NCI-H510A (cell line): ENCODE measurements around the gene NEDD4L.
"Not testable (repeated sequence)": the region's sequence is repeated elsewhere in the genome, so short reads cannot be mapped to it uniquely, and the experiment has no call there.

ENCODE experiments used
- DNase-seq: peaks from one replicate; lab custom pipeline; 2025; lab: John Stamatoyannopoulos, UW

Gene NEDD4L

DNA sequence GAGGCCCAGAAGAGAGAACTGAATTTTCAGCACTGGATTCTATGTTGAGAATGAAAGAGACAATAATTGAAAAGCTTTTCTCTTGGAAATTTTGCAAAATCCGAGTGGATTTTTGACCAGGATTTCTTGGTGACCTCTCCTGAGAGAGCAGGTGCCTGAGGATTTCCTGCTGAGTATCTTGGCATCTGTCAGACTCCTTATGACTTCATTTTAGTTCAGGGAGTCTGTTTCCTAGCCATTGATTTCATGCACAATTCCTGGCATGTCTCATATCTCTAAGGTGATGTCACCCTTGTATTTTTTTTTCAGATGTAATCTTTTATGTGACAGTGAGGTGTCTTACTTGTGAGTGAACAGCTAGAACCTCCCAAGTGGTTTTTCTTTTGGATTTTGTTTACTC lies 195.9 kb downstream of the NEDD4L start:
- DNase-seq, result no peak

GRCh38 chr18:58241026-58241679 lies 197.1 kb downstream of the NEDD4L start:
- DNase-seq, result no peak

- DNase-seq, result peak; percentile 60
Observed at GRCh38 chr18:58241877-58242276, 197.9 kb downstream of the NEDD4L start.

DNA sequence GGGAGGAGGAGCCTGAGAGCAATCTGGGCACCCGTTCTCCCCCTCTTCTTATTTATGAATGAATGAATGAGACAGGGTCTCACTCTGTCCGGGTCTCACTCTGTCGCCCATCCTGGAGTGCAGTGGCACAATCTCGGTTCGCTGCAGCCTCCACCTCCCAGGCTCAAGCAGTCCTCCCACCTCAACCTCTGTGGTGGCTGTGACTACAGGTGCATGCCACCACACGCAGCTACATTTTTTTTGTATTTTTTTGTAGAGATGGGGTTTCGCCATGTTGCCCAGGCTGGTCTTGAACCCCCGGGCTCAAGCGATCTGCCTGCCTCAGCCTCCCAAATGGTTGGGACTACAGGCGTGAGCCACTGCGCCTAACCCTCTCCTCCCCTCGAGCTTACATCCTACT lies 198.4 kb downstream of the NEDD4L start:
- no peak for DNase-seq

DNA sequence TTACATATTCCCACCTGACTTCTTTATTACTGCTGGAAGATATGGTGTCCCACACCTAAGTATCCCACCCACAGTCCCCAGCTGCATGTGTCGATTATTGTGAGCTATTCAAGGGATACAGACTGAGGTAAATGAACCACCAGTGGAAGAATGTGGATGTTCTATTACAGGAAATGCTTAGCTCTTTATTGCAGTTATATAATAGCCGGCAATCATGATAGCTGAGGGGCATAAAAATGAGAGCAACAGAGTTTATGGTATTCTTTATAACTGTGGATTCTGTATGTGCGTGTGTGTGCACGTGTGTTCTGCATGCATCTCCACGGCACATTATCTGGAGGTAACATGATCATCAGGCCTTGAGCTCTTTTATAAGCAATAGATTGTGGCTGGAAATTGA lies 198.9 kb downstream of the NEDD4L start:
- DNase-seq, result no peak

DNA sequence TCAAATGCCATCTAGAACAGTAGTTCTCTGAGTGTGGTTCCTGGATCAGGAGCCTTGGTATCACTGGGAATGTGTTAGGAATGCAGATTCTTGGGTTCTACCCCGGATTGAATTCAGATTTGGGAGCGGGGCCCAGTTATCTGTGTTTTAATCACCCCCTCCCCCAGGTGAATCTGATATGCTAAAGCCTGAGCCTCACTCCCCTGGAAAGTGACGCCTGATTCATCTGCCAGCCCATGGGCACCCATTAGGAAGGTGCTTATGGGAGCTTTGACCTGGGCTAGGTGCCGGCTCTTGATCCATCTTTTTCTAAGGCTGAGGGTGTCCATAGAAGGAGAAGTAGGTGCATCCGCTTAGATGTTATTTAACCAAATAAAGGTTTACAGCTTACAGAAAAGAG lies 199.4 kb downstream of the NEDD4L start:
- DNase-seq, result no peak

- DNase-seq, result no peak
Observed at GRCh38 chr18:58247363-58247834, 203.4 kb downstream of the NEDD4L start.

DNA sequence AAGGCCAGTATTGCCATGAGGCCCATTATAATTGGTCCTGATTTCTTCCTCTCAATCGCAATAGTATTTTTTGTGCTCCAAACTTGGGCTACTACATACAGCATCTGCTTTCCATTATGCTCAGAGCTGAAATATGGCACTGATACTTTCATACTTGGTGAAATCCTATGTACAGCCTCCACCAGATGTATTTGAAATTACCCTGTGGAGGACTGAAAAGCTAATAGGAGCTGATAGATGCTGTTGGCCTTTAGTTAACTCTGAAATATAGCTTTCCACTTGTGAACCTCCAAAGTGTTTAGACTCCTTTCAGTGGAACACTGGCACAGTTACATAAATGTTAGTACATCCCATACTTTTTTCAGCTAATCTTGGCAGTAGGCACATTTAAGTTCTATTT lies 205.7 kb downstream of the NEDD4L start:
- no peak for DNase-seq

DNA sequence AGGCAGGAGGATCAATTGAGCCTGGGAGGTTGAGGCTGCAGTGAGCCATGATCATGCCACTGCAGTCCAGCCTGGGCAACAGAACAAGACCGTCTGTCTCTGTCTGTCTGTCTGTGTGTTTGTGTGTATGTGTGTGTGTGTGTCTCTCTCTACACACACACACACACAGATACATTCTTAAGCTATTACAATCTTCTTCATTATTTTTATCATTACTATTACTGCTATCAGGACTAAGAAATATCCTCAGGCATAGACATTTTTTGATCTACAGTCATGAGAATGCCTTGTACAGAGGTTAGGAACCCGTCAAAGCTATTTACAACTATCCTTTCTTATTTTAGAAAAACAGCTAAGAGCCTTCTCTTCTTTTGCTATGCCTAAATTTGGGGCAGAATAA lies 207.4 kb downstream of the NEDD4L start:
- DNase-seq, result no peak

DNA sequence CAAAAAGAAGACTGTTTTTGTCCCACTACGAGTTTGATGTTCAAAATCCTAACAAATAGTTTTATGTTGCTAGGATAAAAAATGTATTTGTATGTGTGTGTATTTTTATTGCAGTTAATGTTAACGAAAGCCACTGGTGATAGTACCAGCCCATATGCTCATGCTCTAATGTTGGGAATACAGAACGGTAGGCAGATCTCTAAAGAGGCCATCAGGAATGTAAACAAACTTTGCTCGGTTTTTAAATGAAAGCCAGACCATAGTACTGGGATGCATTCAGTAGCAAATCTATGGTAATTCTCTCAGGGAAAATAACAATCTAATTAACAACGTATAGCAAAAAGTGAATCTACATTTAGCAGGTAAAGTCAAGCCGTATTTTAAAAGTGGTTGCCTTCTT lies 208.1 kb downstream of the NEDD4L start:
- no peak for DNase-seq

- no peak for DNase-seq
Observed at GRCh38 chr18:58253318-58253717, 209.3 kb downstream of the NEDD4L start.

GRCh38 chr18:58253871-58254270 lies 209.8 kb downstream of the NEDD4L start:
- no peak for DNase-seq

DNA sequence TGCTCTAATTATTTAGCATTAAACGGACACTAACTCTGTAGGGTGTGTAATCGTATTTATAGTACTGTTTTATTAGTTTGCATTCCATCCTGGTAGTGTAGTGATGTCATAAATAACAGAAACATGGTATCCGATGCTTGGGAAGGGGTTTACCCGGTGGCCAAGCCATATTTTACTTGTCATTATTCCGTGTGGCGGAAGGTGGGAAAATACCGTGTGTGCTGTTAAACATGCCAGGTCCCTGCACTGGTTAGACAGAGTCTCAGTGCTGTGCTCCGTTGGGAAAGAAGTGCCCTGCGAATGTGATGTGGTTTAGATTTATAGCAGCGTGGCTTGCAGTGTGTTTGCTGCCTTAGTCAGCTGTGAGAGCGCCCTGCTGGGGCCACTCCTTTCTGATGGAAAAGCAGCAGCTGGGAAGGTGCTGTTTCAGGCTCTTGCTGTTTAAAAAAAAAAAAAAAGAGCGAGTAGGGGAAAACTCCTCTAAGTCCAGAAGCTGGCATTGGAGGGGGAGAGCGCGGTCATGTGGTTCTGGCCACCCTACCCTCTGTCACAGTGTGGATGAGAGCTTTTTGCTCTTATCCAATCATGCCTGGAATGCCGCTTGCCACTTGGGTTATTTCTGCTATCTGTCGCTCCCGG lies 211.0 kb downstream of the NEDD4L start:
- DNase-seq, result peak; percentile 62

GRCh38 chr18:58255701-58256311 lies 211.8 kb downstream of the NEDD4L start:
- DNase-seq, result no peak

- no peak for DNase-seq
Observed at GRCh38 chr18:58256316-58257080, 212.5 kb downstream of the NEDD4L start.

GRCh38 chr18:58257461-58257860 lies 213.4 kb downstream of the NEDD4L start:
- peak; percentile 41 for DNase-seq

DNA sequence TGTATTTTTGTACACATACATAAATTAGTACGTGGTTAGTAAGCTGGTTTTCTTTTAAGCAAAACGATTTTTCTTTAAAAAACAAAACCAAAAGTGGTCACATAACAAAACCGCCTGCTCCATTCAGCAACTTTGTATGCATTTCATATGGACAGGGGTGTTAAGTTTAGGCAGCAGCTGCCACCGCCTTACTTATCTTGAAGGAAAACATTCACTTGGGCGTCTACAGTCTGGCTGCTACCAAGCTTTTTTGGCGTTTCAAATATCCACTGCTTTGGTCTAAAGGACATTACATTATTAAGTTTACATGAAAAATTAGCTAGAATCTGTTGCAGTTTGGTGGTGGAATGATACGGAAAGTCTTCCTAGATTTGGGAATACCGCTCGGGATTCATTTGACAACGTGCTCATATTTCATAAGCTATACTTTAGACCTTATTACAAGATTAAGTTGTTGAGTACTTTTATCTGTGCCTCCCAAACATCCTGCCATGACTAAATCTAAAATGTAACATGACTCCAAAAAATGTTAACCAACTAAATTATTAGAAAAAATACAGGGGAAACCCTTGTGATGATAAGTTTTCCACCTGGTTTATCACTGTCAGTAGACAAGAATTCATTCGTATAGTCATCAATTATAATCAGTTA lies 214.8 kb downstream of the NEDD4L start:
- no peak for DNase-seq

DNA sequence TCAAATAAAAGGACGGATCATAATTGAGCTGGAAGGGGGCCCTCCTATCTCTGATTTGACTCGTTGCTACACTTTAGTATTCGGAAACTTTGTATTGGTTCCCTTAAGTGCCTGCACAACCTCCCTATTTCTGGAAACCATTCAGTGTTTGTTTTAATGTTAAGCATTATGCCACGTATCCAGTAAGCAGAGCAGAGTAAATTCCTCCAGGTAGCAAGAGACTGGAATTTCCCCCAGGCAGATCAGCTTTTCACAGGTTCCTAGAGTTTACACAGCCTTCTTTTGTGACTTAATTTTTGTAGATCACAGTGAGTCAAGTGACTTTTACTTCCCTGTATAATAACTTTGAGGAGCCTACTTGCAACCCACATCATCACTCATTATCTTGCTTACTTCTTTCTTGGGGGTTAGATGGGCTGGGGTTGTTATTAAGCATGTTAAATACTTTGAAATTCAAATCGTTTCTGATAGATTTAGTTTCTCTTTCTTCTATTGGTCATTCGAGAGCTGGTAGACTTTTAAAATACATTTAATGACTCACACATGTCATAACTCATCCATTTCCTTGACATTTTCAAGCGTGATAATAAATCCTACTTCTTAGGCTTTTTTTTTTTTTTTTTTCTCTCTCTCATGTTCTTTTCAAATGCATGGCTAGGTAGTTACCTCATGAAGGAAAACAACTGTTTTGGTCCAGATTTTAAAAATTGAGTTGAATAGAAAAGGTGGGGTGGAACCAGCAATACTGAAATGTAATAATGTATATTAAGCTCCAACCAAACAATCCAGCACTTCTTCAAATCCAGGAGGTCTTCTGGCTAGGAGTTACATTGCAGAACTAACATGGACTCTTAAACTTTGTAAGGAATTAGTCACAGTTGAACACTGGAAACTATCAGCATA lies 219.3 kb downstream of the NEDD4L start:
- DNase-seq, result no peak

DNA sequence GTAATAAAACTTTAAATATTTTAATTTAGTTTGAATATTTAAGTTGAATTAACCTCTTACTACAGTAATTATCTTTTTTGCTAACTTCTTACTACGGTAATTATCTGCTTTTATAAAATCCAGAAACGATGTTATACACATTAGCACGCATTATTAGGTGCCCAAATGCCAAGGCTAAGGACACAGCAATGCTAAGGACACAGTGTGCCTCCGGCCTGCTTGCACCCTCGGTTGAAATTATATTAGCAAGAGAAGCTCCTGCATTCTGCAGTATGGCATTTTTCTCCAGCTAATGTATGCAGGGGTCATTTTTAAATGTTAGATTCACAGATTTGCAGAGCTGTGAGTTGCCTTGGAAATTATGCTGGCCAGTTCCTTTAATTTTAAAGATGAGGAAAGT lies 220.0 kb downstream of the NEDD4L start:
- DNase-seq, result no peak

DNA sequence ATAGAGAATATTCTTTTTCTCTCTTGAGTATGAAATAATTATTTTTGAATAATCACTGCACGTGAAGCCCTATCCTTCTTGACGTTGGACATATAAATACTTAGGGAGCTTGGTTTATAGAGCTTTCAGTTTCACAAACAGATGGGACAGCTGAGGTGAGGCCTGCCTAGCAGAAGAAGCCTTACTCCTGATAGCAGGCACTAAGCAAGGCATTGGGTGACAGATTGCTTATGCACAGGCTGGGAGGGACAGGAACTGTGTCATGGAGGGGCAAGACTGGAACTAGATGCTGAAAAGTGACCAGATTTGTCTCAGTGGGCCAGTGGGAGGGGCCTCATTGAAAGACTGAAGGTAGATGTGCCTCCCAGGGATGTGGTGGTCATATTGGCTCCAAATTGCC lies 220.8 kb downstream of the NEDD4L start:
- DNase-seq, result no peak

- DNase-seq, result not testable (repeated sequence)
Observed at GRCh38 chr18:58265489-58265888, 221.5 kb downstream of the NEDD4L start.
